Mesothelial cell of epicardium (in vitro differentiated cells): ENCODE measurements around the gene UCHL5. TPM values are rescaled to one million over a fixed set of nuclear protein-coding genes. Genes with fewer than 3 reads are reported as not detected.

ENCODE experiments used
- DNase-seq, 2 experiments: peaks; one replicate each; pipeline ENCODE4 v3.0.0; 2021; ENCODE audit warnings: low spot score in 2 of 2; ENCODE audit not compliant: unreplicated experiment in 2 of 2
- H3K27ac Mint-ChIP-seq: 2 replicates; pipeline ENCODE4 v1.8.0; 2021; ENCODE audit warnings: mixed read lengths
- H3K27me3 Mint-ChIP-seq: 2 replicates; pipeline ENCODE4 v1.8.0; 2021; ENCODE audit warnings: low read depth, mixed read lengths
- H3K36me3 Mint-ChIP-seq: 2 replicates; pipeline ENCODE4 v1.8.0; 2021; ENCODE audit warnings: mixed read lengths
- H3K4me1 Mint-ChIP-seq: 2 replicates; pipeline ENCODE4 v1.8.0; 2021; ENCODE audit warnings: mixed read lengths
- H3K4me3 Mint-ChIP-seq: 2 replicates; pipeline ENCODE4 v1.8.0; 2021; ENCODE audit warnings: mild to moderate bottlenecking, moderate library complexity, mixed read lengths
- H3K9me3 Mint-ChIP-seq: 2 replicates; pipeline ENCODE4 v1.8.0; 2021; ENCODE audit warnings: mixed read lengths
- CTCF ChIP-seq: fragments of 200-600 bp; sonication (generic); IDR thresholded peaks from one replicate; pipeline ENCODE4 v1.5.0; 2021; ENCODE audit warnings: antibody characterized with exemption; ENCODE audit not compliant: unreplicated experiment
- total RNA-seq: library from RNA; stranded (reverse); gene quantifications from 3 replicates; pipeline ENCODE4 v1.2.1, GENCODE V29; 2021

Gene UCHL5
- total RNA-seq, 1 donor from 2014 or later = 29.7 TPM

GRCh38 chr1:193085263-193085662 is 26.1 kb upstream of the UCHL5 start:
- DNase-seq = no peak
- Mint-ChIP-seq H3K4me3 (no peak overlapping the region), H3K4me1 (no peaks in the 10 kb centered on the region), H3K9me3 (no peaks in the 10 kb centered on the region), H3K36me3 (peaks cover 35% of the 10 kb centered on the region), H3K27ac (no peak overlapping the region), H3K27me3 (no peaks in the 10 kb centered on the region)
- TF ChIP-seq CTCF = no peak

GRCh38 chr1:193083365-193084088 is 24.4 kb upstream of the UCHL5 start:
- Mint-ChIP-seq H3K27ac (no peak overlapping the region), H3K4me1 (no peaks in the 10 kb centered on the region)
- no peak for DNase-seq

GRCh38 chr1:193079187-193079586 is 20.0 kb upstream of the UCHL5 start:
- H3K4me3 Mint-ChIP-seq = no peak overlapping the region
- H3K36me3 Mint-ChIP-seq = peaks cover 61% of the 10 kb centered on the region
- DNase-seq = no peak
- H3K27ac Mint-ChIP-seq = no peak overlapping the region
- no peak for TF ChIP-seq CTCF
- peaks cover 21% of the 10 kb centered on the region for H3K9me3 Mint-ChIP-seq
- no peaks in the 10 kb centered on the region for H3K4me1 Mint-ChIP-seq
- no peaks in the 10 kb centered on the region for H3K27me3 Mint-ChIP-seq

More at GRCh38 chr1:193083365-193084088, 24.4 kb upstream of the UCHL5 start:
- H3K27me3 Mint-ChIP-seq = no peaks in the 10 kb centered on the region
- TF ChIP-seq CTCF = no peak
- H3K9me3 Mint-ChIP-seq = peaks cover 7% of the 10 kb centered on the region
- H3K36me3 Mint-ChIP-seq = peaks cover 47% of the 10 kb centered on the region
- H3K4me3 Mint-ChIP-seq = no peak overlapping the region

- Mint-ChIP-seq H3K27me3 (no peaks in the 10 kb centered on the region), H3K9me3 (peaks cover 21% of the 10 kb centered on the region), H3K4me1 (no peaks in the 10 kb centered on the region), H3K27ac (no peak overlapping the region), H3K36me3 (peaks cover 51% of the 10 kb centered on the region), H3K4me3 (no peak overlapping the region)
- no peak for DNase-seq
- TF ChIP-seq CTCF = no peak
Measured at GRCh38 chr1:193077991-193078390, 18.8 kb upstream of the UCHL5 start.

- no peak for DNase-seq
- no peaks in the 10 kb centered on the region for H3K4me1 Mint-ChIP-seq
- H3K27me3 Mint-ChIP-seq = no peaks in the 10 kb centered on the region
- no peak overlapping the region for H3K4me3 Mint-ChIP-seq
- H3K36me3 Mint-ChIP-seq = peaks cover 5% of the 10 kb centered on the region
- H3K9me3 Mint-ChIP-seq = no peaks in the 10 kb centered on the region
- no peak overlapping the region for H3K27ac Mint-ChIP-seq
- TF ChIP-seq CTCF = no peak
Measured at GRCh38 chr1:193070942-193071341, 11.8 kb upstream of the UCHL5 start.
